Fibroblast of lung (primary cell): ENCODE data around the gene ST6GALNAC5. TPM values are rescaled to one million over a fixed set of nuclear protein-coding genes. Genes with fewer than 3 reads are reported as not detected.

ENCODE experiments used
- DNase-seq, 2 donors: peaks; one replicate each; pipeline versions ENCODE4 v3.0.0 to v3.0.0-alpha.2; 2010; ENCODE audit warnings: low read depth in 2 of 2
- H2AFZ ChIP-seq: 2 replicates; pipeline ENCODE4 v1.5.1; 2012; ENCODE audit warnings: low read length, control low read depth, inconsistent platforms
- H3K27ac ChIP-seq: 2 replicates; pipeline ENCODE4 v1.5.1; 2011; ENCODE audit warnings: low read length, control low read depth; ENCODE audit not compliant: insufficient read depth
- H3K27me3 ChIP-seq: 2 replicates; pipeline ENCODE4 v1.5.1; 2011; ENCODE audit warnings: mild to moderate bottlenecking, low read length; ENCODE audit not compliant: control insufficient read depth, insufficient read depth
- H3K36me3 ChIP-seq: 2 replicates; pipeline ENCODE4 v1.5.1; 2011; ENCODE audit warnings: low read length; ENCODE audit not compliant: control insufficient read depth, insufficient read depth
- H3K4me1 ChIP-seq: 2 replicates; pipeline ENCODE4 v1.5.1; 2011; ENCODE audit warnings: low read length; ENCODE audit not compliant: control insufficient read depth, insufficient read depth; ENCODE audit errors: extremely low read depth
- H3K4me2 ChIP-seq: 2 replicates; pipeline ENCODE4 v1.5.1; 2011; ENCODE audit warnings: low read length, control low read depth; ENCODE audit not compliant: insufficient read depth; ENCODE audit errors: extremely low read depth
- H3K4me3 ChIP-seq, 4 experiments: fragments of 200-600 bp in 1 of 4; sonication (generic) in 1 of 4; replicated peaks in 1 of 4; 2 replicates each; pipeline ENCODE4 v1.5.1; 2011 to 2016; ENCODE audit warnings: low read length in 4 of 4, low read depth in 3 of 4, mild to moderate bottlenecking in 3 of 4, control low read depth in 2 of 4, inconsistent platforms in 1 of 4, mixed read lengths in 1 of 4; ENCODE audit not compliant: insufficient read depth in 1 of 4; ENCODE audit errors: control extremely low read depth in 1 of 4
- H3K79me2 ChIP-seq: 2 replicates; pipeline ENCODE4 v1.5.1; 2012; ENCODE audit warnings: mild to moderate bottlenecking, low read length, inconsistent platforms; ENCODE audit not compliant: control insufficient read depth, insufficient read depth
- H3K9ac ChIP-seq: 2 replicates; pipeline ENCODE4 v1.5.1; 2011; ENCODE audit warnings: mild to moderate bottlenecking, low read length, control low read depth; ENCODE audit not compliant: insufficient read depth
- H3K9me3 ChIP-seq: 2 replicates; pipeline ENCODE4 v1.5.1; 2012; ENCODE audit warnings: low read depth, low read length; ENCODE audit not compliant: control insufficient read depth, insufficient read depth
- H4K20me1 ChIP-seq: 2 replicates; pipeline ENCODE4 v1.5.1; 2011; ENCODE audit warnings: low read length; ENCODE audit not compliant: control insufficient read depth, insufficient read depth; ENCODE audit errors: extremely low read depth
- CTCF ChIP-seq, 2 donors: IDR thresholded peaks in 1 of 2; conservative IDR thresholded peaks in 1 of 2; 1 replicate in 1 of 2; 2 replicates in 1 of 2; pipeline ENCODE4 v1.5.1; 2011 to 2012; ENCODE audit warnings: low read length in 2 of 2, control low read depth in 1 of 2, inconsistent platforms in 1 of 2, low read depth in 1 of 2, mild to moderate bottlenecking in 1 of 2
- EZH2 ChIP-seq: IDR thresholded peaks from 2 replicates; pipeline ENCODE4 v1.5.1; 2012; ENCODE audit warnings: low read length, control low read depth, mild to moderate bottlenecking; ENCODE audit errors: missing control alignments
- polyA plus RNA-seq, 2 donors: library from polyadenylated mRNA; depleted of rRNA in 1 of 2; stranded (reverse) in 1 of 2; unstranded in 1 of 2; fragments of >200 nt; gene quantifications; 2 replicates each; pipeline ENCODE4 v1.2.1, GENCODE V29; 2011 to 2012; ENCODE audit warnings: missing spikeins in 1 of 2
- total RNA-seq: library from RNA; depleted of rRNA; stranded (reverse); fragments of >200 nt; gene quantifications from 2 replicates; pipeline ENCODE4 v1.2.1, GENCODE V29; 2014

Gene ST6GALNAC5
- total and polyA plus RNA-seq, 2 donors (not counting 1 experiment from before 2014, with no cell fraction given), result 0.37 to 0.83 TPM

GRCh38 chr1:77038000-77038399, 170.7 kb downstream of the ST6GALNAC5 start:
- H3K79me2 ChIP-seq, result no peaks in the 10 kb centered on the region
- no peak overlapping the region for H3K4me2 ChIP-seq
- H3K9me3 ChIP-seq, result no peaks in the 10 kb centered on the region
- no peaks in the 10 kb centered on the region for H4K20me1 ChIP-seq
- H2AFZ ChIP-seq, result no peak overlapping the region
- TF ChIP-seq CTCF (conservative IDR thresholded peaks at IDR 0.05 in 1 of 2, IDR thresholded peaks at IDR 0.05 in 1 of 2; ENCODE audit: low read depth in 1 of 2, low read length in 2 of 2) (no peak), EZH2 (no peak)
- H3K4me1 ChIP-seq, result no peaks in the 10 kb centered on the region
- H3K4me3 ChIP-seq, result no peak overlapping the region
- H3K27ac ChIP-seq, result no peak overlapping the region
- H3K9ac ChIP-seq, result no peak overlapping the region
- no peaks in the 10 kb centered on the region for H3K36me3 ChIP-seq
- peak in 1 of 2 donors; percentile 15 for DNase-seq
- H3K27me3 ChIP-seq, result no peaks in the 10 kb centered on the region

- Histone ChIP-seq H3K9ac (no peak overlapping the region), H3K4me3 (no peak overlapping the region), H3K79me2 (no peaks in the 10 kb centered on the region), H2AFZ (no peak overlapping the region), H3K9me3 (no peaks in the 10 kb centered on the region), H3K4me1 (no peaks in the 10 kb centered on the region), H3K27ac (no peak overlapping the region), H4K20me1 (no peaks in the 10 kb centered on the region), H3K27me3 (no peaks in the 10 kb centered on the region), H3K4me2 (no peak overlapping the region), H3K36me3 (no peaks in the 10 kb centered on the region)
- TF ChIP-seq EZH2 (no peak), CTCF (conservative IDR thresholded peaks at IDR 0.05 in 1 of 2, IDR thresholded peaks at IDR 0.05 in 1 of 2; ENCODE audit: low read depth in 1 of 2, low read length in 2 of 2) (no peak)
- DNase-seq, result no peak
These were observed 171.8 kb downstream of the ST6GALNAC5 start for GRCh38 chr1:77039111-77039510.

GRCh38 chr1:77039739-77040138, 172.5 kb downstream of the ST6GALNAC5 start:
- no peaks in the 10 kb centered on the region for H3K27me3 ChIP-seq
- H2AFZ ChIP-seq, result no peak overlapping the region
- no peaks in the 10 kb centered on the region for H3K79me2 ChIP-seq
- no peaks in the 10 kb centered on the region for H3K36me3 ChIP-seq
- H3K27ac ChIP-seq, result no peak overlapping the region
- H3K4me1 ChIP-seq, result no peaks in the 10 kb centered on the region
- no peaks in the 10 kb centered on the region for H4K20me1 ChIP-seq
- no peak overlapping the region for H3K9ac ChIP-seq
- DNase-seq, result peak; percentile 96 to 98
- TF ChIP-seq CTCF (conservative IDR thresholded peaks at IDR 0.05 in 1 of 2, IDR thresholded peaks at IDR 0.05 in 1 of 2; ENCODE audit: low read depth in 1 of 2, low read length in 2 of 2) (no peak), EZH2 (no peak)
- no peaks in the 10 kb centered on the region for H3K9me3 ChIP-seq
- H3K4me3 ChIP-seq, result no peak overlapping the region
- H3K4me2 ChIP-seq, result no peak overlapping the region
